AG09309 (cell line): ENCODE results near the gene DPYSL3.

Experiments
- DNase-seq: peaks from one replicate; pipeline ENCODE4 v3.0.0-alpha.2; 2010; ENCODE audit warnings: low read depth
- H3K4me3 ChIP-seq: 2 replicates; pipeline ENCODE4 v1.5.1; 2011; ENCODE audit warnings: mild to moderate bottlenecking, low read depth, low read length, moderate library complexity; ENCODE audit not compliant: control insufficient read depth
- TF ChIP-seq, protein P1 (sequence below): IDR thresholded peaks from 2 replicates; pipeline ENCODE4 v1.5.1; 2011; ENCODE audit warnings: mild to moderate bottlenecking, low read depth, low read length, inconsistent platforms; ENCODE audit not compliant: insufficient read depth, control insufficient read depth; ENCODE audit errors: missing control alignments

DPYSL3 gene

DNA sequence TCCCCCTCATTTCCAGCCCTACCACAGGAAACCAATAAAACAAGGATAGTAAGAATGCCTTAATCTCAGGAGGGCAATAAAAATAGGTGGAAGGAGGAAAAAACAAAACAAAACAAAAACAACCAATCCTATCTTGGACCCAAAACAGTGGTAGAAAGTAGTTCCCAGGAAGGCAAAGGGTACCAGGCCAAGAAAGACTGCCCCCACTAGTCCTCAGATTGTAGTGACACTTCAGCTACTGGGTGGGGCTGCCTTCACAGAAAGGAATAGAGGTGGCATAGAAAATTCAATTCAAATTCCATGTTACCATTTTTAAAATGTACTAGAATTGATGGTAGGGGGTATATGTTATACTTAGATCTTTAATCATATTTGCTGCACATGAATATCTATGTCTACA is 59.3 kb downstream of the DPYSL3 start:
- TF ChIP-seq, protein P1, sequence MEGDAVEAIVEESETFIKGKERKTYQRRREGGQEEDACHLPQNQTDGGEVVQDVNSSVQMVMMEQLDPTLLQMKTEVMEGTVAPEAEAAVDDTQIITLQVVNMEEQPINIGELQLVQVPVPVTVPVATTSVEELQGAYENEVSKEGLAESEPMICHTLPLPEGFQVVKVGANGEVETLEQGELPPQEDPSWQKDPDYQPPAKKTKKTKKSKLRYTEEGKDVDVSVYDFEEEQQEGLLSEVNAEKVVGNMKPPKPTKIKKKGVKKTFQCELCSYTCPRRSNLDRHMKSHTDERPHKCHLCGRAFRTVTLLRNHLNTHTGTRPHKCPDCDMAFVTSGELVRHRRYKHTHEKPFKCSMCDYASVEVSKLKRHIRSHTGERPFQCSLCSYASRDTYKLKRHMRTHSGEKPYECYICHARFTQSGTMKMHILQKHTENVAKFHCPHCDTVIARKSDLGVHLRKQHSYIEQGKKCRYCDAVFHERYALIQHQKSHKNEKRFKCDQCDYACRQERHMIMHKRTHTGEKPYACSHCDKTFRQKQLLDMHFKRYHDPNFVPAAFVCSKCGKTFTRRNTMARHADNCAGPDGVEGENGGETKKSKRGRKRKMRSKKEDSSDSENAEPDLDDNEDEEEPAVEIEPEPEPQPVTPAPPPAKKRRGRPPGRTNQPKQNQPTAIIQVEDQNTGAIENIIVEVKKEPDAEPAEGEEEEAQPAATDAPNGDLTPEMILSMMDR, result no peak
- DNase-seq, result no peak
- H3K4me3 ChIP-seq, result no peak overlapping the region

DNA sequence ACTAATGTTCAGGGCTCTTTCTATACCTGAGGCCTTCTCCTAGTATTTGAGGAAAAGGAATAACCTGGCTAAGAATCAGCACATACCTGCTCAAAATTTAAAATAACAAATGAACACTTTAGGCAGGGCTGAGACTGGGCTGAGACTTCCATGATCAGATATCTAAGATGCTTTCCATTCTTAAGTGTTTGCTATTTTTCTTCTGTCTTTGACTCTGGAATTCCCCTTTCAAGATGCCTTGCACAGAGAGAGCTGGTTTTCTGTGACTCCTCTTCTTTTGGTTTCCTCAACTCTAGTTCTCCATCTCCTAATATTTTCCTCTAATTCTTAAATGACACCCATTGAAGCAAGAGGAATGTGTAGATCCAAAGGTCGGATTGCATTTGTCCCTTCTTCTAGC is 61.1 kb downstream of the DPYSL3 start:
- no peak overlapping the region for H3K4me3 ChIP-seq
- TF ChIP-seq, protein P1, result no peak
- DNase-seq, result no peak

GRCh38 chr5:147446523-147446922 is 63.3 kb downstream of the DPYSL3 start:
- DNase-seq, result no peak
- TF ChIP-seq, protein P1, result no peak
- H3K4me3 ChIP-seq, result no peak overlapping the region

DNA sequence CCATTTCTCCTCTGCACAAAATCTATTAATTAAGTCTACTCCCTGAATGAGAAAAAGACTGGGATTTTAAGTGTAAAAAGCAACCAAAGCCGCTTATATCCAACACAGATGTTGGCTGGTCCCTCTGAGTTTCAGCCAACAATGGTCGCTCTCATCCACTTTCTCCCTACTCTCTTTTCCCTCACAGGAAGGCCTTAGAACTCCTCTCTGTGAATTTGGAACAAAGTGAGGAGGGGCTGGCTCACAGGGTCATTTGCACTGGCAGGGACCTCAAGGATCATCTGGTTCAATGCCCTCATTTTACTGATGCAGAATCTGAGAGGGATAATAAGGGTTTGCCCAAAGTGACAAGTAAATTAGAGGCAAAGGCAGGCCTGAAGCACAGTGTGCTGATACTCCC is 64.0 kb downstream of the DPYSL3 start:
- no peak for DNase-seq
- TF ChIP-seq, protein P1, result no peak
- no peak overlapping the region for H3K4me3 ChIP-seq

DNA sequence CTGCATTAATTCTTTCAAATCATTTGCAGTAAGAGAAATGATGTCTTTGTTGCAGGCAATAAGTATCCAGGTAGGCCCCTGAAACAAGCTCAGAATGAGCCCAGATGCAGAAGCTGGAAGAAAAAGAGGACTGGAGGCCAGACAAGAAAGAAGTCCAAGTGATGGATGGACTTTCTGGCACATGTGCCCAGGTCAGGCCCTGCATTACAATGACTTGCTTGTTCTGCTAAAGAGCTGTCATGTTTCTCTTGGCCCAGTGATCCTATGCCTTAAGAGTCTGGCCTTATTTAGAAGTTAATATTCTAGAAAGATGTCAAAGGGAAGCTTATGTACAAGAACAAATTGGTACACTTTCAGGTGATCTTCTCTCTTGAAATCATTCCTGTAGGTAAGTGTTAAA is 64.8 kb downstream of the DPYSL3 start:
- H3K4me3 ChIP-seq, result no peak overlapping the region
- no peak for DNase-seq
- TF ChIP-seq, protein P1, result no peak

DNA sequence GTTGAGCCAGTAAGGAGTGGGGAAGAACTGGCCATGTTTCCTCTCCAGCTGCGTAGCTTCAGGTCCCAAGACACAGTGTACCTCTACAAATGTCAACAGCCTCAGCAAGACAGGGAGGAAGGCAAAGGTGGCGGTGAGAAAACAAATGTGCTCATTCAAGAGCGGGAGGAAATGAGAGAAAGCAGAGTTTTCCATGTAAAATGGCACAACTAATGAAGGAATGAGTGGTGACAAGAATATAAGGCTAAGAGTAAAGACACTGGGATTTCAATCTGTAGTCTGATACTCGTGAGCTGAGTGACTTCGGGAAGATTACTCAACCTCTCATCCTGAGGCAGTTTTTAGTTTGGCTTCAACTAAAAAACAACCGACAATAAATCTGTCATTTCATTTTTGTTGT is 67.6 kb downstream of the DPYSL3 start:
- TF ChIP-seq, protein P1, result no peak
- no peak for DNase-seq
- H3K4me3 ChIP-seq, result no peak overlapping the region

- TF ChIP-seq, protein P1, result no peak
- DNase-seq, result no peak
- H3K4me3 ChIP-seq, result no peak overlapping the region
These were observed 68.6 kb downstream of the DPYSL3 start for GRCh38 chr5:147441191-147441695.
